Measurements from ENCODE around the gene RNMT.
"Not testable (repeated sequence)": the region's sequence is repeated elsewhere in the genome, so short reads cannot be mapped to it uniquely, and the experiment has no call there.

GRCh38 chr18:13677350-13677749 is 49.1 kb upstream of the RNMT start:
- not testable (repeated sequence) for TF ChIP-seq CTCF (IDR thresholded peaks at IDR 0.05; ENCODE audit: low read length); EZH2 (optimal IDR thresholded peaks at IDR 0.05; ENCODE audit: low read depth, low read length); EZH2phosphoT487 (IDR thresholded peaks at IDR 0.05; ENCODE audit: low read length)
